NCI-H187 treated with DMSO at 0.1 percent for 48 hours (cell line): Measurements from ENCODE around the gene BZW1.
"Not testable (repeated sequence)": the region's sequence is repeated elsewhere in the genome, so short reads cannot be mapped to it uniquely, and the experiment has no call there.

Experiments used
- DNase-seq: peaks from one replicate; lab custom pipeline; 2025; lab: John Stamatoyannopoulos, UW

BZW1 gene

GRCh38 chr2:200791905-200792304, 19.8 kb upstream of the BZW1 start:
- no peak for DNase-seq

- DNase-seq, result no peak
These were observed 17.6 kb upstream of the BZW1 start for GRCh38 chr2:200794143-200794542.

GRCh38 chr2:200795028-200795440, 16.7 kb upstream of the BZW1 start:
- DNase-seq, result no peak

- DNase-seq, result no peak
These were observed 15.1 kb upstream of the BZW1 start for GRCh38 chr2:200796561-200796960.

GRCh38 chr2:200797242-200797770, 14.4 kb upstream of the BZW1 start:
- no peak for DNase-seq

DNA sequence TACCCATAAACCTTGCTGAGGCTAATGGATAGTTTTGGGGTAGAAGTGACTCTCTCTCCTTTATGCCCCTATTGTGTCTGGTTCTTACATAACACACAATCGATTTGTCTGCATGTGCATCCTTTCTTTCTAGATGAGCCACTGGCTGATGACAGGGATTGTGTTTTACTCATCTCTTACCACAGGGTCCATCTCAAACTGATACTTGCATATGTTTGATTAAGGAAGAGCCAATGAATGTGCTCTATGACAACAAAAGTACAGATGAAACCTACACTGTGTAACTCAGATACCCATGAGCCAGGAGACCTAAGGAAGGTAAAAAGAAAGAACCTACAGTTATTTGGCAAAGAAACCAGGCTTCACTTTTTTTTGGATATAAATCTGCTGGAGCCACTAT, 13.2 kb upstream of the BZW1 start:
- DNase-seq, result no peak

- no peak for DNase-seq
These were observed 11.3 kb upstream of the BZW1 start for GRCh38 chr2:200800458-200800857.

DNA sequence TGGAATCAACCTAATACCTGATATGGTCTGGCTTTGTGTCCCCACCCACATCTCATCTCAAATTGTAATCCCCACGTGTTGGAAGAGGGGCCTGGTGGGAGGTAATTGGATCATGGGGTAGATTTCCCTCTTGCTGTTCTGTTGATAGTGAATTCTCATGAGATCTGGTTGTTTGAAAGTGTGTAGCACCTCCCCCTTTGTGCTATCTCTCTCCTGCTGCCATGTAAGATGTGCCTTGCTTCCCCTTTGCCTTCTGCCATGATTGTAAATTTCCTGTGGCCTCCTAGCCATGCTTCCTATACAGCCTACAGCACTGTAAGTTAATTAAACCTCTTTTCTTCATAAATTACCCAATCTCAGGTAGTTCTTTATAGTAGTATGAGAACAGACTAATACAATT, 10.3 kb upstream of the BZW1 start:
- not testable (repeated sequence) for DNase-seq

DNA sequence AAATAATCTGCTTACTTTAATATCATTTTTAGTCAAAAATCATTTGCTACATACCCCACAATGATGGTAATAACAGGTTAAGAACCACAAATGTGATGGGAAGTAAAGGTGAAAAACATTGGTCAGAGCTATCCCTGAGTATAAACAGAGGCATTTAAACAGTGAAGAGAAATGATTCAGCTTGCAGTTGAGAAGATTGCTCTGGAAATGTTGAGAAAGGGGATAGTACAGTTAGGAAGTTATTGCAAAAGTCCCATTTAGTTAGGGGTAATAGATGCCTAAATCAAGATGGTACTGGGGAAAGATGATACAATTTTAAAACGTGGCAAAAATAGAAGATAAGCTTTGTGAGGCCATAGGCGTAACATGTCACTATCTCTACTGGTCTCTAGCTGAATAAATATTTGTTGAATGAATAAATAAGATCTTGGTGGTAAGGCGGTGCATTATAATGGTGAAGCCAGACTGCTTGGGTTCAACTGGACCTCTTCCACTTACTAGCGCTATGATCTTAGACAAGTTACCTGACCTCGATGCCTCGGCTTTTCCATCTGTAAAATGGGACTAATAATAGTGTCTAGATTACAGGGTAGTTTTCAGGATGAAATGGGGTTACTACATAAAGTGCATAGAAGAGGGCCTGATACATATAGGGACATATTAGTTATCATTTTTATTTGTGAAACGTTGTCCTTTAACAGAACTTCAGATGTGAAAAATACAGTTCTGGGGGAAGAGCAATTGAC, 2.0 kb upstream of the BZW1 start:
- DNase-seq, result no peak

DNA sequence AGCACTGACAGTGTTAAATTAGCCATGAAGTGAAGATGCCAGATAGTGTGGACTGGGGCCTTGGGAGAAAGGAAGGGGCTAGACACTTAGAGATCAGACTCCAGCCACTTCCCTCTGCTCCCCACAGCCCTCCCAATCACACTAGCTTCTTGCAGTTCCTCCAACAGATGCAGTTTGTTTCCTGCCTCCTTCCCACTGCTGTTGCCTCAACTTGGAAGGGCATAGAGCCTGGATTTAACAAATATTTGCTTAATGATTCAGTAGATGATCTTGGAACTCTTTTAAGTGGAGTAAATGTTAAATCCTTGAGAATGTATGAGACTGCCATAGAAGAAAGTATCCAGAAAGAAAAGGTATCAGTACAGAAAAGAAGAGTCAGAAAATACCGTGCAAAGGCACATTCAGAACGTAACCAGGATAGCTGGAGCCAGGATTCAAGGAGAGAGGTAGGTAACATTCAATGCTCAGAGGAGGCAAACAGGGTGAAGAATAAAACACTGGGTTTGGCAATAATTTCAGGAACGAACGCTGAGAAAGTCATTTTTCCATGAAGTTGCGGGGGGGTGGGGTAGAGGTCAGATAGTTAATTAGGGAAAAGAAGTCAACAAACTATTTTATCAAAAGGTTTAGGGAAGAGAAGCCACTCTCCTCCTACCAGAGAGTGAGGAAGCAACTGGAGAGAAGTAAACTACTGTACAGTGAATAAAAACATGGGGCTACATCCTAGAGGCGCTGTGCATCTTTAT, 1.3 kb upstream of the BZW1 start:
- no peak for DNase-seq

DNA sequence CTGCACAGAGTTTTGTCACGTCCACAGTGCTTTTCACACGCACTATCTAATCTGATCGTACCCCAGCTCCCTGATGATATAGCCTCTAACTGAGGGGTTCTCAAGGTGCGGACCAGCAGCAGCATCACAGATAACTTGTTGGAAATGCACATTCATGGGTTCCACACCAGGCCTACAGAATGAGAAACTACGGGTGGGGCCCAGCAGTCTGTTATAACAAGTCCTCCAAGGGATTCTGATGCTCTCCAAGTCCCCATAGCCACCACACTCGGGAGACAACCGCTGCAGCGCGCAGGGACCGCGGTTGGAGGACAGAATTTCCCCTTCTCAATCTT, 745 bp upstream of the BZW1 start:
- DNase-seq, result no peak

GRCh38 chr2:200812122-200813022, 662 bp downstream of the BZW1 start:
- DNase-seq, result no peak

- no peak for DNase-seq
These were observed 2.6 kb downstream of the BZW1 start for GRCh38 chr2:200814276-200814815.

GRCh38 chr2:200814917-200815316, 3.2 kb downstream of the BZW1 start:
- DNase-seq, result no peak

DNA sequence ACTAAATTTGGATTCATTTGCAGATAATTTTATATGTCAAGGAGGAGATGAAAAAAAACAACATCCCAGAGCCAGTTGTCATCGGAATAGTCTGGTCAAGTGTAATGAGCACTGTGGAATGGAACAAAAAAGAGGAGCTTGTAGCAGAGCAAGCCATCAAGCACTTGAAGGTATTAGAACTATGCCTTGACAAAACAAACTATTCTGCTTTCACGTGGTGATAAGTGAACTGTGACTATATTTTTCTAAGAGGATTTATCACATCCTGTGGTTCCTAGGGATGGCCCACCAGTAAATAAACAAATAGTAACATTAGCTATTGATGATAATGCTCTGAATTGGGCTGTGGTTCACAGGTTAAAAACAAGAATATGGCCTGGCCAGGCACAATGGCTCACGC, 7.0 kb downstream of the BZW1 start:
- not testable (repeated sequence) for DNase-seq

DNA sequence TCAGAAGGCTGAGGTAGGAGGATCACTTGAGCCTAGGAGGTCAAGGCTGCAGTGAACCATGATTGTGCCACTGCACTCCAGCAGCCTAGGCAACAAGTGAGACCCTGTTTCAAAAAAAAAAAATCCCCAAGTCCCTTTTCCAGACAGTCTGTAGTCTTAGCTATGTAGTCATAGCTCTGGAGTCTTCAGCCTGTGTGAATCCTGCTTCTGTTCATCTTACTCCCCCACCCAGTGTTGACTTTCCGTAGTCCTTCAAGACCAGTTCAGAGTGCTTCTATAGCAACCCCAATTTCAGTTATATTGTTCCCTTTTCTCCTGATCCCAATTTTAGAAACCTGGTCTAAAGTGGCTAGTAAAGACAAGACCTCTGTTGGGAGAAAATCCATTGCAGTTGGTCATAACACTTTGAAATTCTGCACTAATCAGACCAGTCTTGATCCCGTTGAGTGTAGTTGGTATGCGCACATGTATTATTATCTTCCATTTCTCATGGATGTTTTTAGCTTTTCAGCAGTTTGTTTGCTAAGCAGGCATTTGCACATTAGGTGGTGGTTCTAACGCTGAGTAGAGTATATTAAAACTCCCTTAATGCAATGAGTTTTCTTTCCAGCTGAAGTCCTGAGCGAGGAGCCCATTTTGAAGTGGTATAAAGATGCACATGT, 9.0 kb downstream of the BZW1 start:
- DNase-seq, result no peak

DNA sequence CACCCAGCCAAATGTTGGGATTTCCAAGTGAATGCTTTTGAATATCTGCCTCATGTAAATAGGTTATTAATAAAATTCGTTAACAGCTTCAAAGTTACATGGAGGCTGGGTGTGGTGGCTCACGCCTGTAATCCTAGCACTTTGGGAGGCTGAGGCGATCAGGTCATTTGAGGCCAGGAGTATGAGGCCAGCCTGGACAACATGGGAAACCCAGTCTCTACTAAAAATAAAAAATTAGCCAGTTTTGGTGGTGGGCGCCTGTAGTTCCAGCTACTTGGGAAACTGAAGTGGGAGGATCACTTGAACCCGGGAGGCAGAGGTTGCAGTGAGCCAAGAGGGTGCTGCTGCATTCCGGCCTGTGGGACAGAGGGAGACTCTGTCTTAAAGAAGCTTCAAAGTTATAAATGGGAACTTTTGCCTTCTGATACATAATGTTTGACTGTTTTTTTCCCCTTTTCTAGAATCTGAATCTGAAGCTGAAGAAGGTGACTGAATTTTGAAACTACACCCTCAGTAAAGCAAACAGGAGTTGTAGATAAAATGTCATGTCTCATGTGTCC, 10.1 kb downstream of the BZW1 start:
- DNase-seq, result no peak

DNA sequence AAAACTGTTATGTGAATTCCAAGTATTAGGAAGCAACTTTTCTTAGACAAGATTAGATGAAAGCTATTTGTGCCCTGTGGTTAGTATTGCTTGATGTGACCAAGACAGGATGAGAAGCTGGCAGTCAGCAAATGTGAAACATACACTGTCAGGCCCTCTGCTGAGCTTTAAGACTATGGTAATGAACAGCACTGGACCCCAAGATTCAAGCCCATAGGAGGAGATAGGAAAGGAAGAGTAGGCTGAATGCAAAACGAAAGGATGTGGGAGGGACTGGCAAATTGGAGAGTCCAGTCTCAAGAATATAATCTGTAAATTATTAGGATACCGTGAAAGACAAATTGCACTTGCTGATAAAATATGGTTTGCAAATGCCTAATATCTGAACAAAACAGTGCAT, 16.4 kb downstream of the BZW1 start:
- DNase-seq, result no peak

DNA sequence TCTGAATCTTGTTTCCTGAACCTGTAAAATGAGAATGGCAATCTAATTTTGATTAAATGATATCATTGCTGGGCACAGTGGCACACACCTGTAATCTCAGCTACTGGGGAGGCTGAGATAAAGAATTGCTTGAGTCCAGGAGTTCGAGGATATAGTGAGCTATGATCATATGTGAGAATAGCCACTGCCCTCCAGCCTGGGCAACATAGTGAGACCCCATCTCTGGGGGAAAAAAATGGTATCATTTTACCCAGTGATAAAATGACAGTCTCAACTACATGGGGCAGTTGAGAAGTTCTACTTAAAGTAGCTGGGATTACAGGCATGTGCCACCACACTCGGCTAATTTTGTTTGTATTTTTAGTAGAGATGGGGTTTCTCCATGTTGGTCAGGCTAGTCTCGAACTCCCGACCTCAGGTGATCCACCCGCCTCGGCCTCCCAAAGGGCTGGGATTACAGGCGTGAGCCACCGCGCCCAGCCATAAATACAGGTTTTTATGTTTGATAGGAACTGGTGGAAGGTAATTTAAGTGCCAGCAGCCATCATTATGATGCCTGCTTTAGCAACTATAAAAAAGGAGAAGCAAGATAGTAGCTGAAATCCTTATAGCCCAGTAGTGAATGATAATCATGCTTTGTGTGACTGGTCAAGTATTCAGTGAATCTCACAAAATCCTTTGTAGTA, 17.0 kb downstream of the BZW1 start:
- no peak for DNase-seq

- DNase-seq, result no peak
These were observed 17.5 kb downstream of the BZW1 start for GRCh38 chr2:200829258-200829655.

DNA sequence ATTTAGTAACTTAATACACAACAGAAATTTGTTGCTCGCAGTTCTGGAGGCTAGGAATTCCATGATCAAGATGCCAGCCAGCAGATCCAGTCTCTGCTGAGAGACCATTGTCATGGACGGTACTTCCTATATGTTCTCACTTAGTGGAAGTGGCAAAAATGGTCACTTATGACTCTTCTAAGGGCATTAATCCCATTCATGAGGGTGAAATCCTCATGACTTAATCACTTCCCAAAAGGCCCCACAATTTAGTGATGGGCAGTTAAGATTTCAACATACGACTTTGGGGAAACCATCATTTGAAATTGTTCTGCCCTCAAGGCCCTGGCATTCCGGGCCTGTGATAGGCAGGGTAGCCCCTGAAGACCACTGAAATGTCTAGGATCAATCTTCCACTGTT, 23.0 kb downstream of the BZW1 start:
- no peak for DNase-seq
